Occipital lobe (tissue), 3 donors: ENCODE data around the gene BUD23. TPM values are rescaled to one million over a fixed set of nuclear protein-coding genes. Genes with fewer than 3 reads are reported as not detected.

Experiments used
- DNase-seq: peaks from one replicate; lab custom pipeline; 2025; lab: John Stamatoyannopoulos, UW
- small RNA-seq: library from RNA; depleted of rRNA; stranded (forward); fragments of <200 nt; gene quantifications from one replicate; pipeline ENCODE3, GENCODE V24; 2014
- total RNA-seq: library from RNA; depleted of rRNA; stranded (reverse); fragments of >200 nt; gene quantifications from one replicate; pipeline ENCODE4 v1.2.3, GENCODE V29; 2014

BUD23 gene
- total RNA-seq, 1 donor from 2014 or later = 23.7 TPM

DNA sequence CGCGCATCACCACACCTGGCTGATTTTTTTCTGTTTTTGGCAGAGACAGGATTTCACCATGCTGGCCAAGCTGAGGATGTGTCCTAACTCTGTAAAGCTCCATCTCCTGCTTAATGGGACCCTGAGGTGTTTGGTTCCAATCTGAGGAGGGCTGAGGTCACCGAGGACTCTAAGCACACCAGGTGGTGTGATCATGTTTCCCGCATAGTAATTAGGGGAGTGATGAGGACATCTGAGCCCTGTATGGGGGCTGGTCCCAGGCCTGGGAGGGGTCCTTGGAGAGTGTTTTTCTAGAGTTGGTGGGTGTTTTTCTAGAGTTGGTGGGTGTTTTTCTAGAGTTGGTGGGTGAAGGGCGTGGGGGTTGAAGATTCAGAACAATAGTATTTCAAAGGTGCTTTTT is 58.2 kb downstream of the BUD23 start:
- DNase-seq = no peak

DNA sequence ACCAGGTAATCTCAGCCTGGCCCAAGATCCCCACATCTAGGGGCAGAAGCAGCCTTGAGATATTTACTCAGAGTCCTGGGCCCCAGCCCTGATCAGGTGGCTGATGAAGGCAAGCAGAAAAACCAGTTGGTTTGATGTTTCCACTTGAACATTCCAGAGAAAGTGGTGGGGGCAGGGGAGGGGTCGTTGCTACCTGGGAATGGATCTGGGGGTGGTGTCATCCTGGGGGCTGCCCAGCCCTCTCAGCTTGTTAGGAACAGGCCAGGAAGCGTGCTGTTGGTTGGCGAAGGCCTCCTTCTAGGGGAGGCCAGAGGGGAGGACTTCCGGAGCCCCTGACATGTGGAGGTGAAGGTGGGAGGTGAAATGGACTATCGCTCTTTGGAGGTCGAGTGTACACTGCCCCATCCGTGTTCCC is 58.9 kb downstream of the BUD23 start:
- DNase-seq = no peak

- no peak for DNase-seq
Measured at GRCh38 chr7:73742753-73743641, 59.6 kb downstream of the BUD23 start.

- DNase-seq = peak; percentile 16
Measured at GRCh38 chr7:73746378-73746777, 63.0 kb downstream of the BUD23 start.

Small RNA genes lying within 50 kb of the gene (small RNA-seq; reads per million reads assigned to genes)
- gene MIR4284 (not detected), gene RN7SL265P (not detected)

Other genes with a start within 250 kb of the BUD23 start
- gene FZD9, start 249.8 kb upstream of the BUD23 start, total RNA-seq = 2.3 TPM
- gene BAZ1B, start 161.3 kb upstream of the BUD23 start, total RNA-seq = 53.0 TPM
- gene BCL7B, start 125.9 kb upstream of the BUD23 start, total RNA-seq = 9.4 TPM
- gene TBL2, start 105.0 kb upstream of the BUD23 start, total RNA-seq = 22.5 TPM
- gene MLXIPL, start 59.1 kb upstream of the BUD23 start, total RNA-seq = not detected
- gene VPS37D, start 15.8 kb upstream of the BUD23 start, total RNA-seq = 21.5 TPM
- 3.1 TPM for gene DNAJC30, start 144 bp upstream of the BUD23 start, total RNA-seq
- gene STX1A, start 36.1 kb downstream of the BUD23 start, total RNA-seq = 49.8 TPM
- gene ABHD11, start 55.2 kb downstream of the BUD23 start, total RNA-seq = 4.2 TPM
- gene CLDN3, start 86.7 kb downstream of the BUD23 start, total RNA-seq = not detected
- 0.31 TPM for gene CLDN4, start 147.4 kb downstream of the BUD23 start, total RNA-seq
- 0.78 TPM for gene METTL27, start 158.9 kb downstream of the BUD23 start, total RNA-seq
- gene TMEM270, start 177.6 kb downstream of the BUD23 start, total RNA-seq = not detected